ENCODE results near the gene ZBED4. TPM values are rescaled to one million over a fixed set of nuclear protein-coding genes. Genes with fewer than 3 reads are reported as not detected.
"Not testable (repeated sequence)": the region's sequence is repeated elsewhere in the genome, so short reads cannot be mapped to it uniquely, and the experiment has no call there.

ZBED4 gene
- total RNA-seq, 4 donors from 2014 or later: 0.59 to 16.4 (median 12.7) TPM

- DNase-seq: no peak
- TF ChIP-seq, protein P1, sequence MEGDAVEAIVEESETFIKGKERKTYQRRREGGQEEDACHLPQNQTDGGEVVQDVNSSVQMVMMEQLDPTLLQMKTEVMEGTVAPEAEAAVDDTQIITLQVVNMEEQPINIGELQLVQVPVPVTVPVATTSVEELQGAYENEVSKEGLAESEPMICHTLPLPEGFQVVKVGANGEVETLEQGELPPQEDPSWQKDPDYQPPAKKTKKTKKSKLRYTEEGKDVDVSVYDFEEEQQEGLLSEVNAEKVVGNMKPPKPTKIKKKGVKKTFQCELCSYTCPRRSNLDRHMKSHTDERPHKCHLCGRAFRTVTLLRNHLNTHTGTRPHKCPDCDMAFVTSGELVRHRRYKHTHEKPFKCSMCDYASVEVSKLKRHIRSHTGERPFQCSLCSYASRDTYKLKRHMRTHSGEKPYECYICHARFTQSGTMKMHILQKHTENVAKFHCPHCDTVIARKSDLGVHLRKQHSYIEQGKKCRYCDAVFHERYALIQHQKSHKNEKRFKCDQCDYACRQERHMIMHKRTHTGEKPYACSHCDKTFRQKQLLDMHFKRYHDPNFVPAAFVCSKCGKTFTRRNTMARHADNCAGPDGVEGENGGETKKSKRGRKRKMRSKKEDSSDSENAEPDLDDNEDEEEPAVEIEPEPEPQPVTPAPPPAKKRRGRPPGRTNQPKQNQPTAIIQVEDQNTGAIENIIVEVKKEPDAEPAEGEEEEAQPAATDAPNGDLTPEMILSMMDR (IDR thresholded peaks at IDR 0.05): no peak
- TF ChIP-seq POLR2A (IDR thresholded peaks at IDR 0.05): no peak
- H3K9me3 ChIP-seq: no peaks in the 10 kb centered on the region
- peaks cover 0 to 20% of the 10 kb centered on the region in 2 donors for H3K4me1 ChIP-seq
- H3K27ac ChIP-seq: no peak overlapping the region
- peak overlapping the region; percentile 4 to 11 for H3K4me3 ChIP-seq
- peaks cover 11 to 21% of the 10 kb centered on the region in 2 donors for H3K27me3 ChIP-seq
- intact Hi-C loops (cut with DNase I; ENCODE audit: low total_unique reads): no loop called here
- H3K36me3 ChIP-seq: no peaks in the 10 kb centered on the region
These were observed 4.9 kb upstream of the ZBED4 start for GRCh38 chr22:49848690-49849160.

- intact Hi-C loops (cut with DNase I; ENCODE audit: low total_unique reads): no loop called here
These were observed 4.3 kb upstream of the ZBED4 start for GRCh38 chr22:49849161-49850020.

DNA sequence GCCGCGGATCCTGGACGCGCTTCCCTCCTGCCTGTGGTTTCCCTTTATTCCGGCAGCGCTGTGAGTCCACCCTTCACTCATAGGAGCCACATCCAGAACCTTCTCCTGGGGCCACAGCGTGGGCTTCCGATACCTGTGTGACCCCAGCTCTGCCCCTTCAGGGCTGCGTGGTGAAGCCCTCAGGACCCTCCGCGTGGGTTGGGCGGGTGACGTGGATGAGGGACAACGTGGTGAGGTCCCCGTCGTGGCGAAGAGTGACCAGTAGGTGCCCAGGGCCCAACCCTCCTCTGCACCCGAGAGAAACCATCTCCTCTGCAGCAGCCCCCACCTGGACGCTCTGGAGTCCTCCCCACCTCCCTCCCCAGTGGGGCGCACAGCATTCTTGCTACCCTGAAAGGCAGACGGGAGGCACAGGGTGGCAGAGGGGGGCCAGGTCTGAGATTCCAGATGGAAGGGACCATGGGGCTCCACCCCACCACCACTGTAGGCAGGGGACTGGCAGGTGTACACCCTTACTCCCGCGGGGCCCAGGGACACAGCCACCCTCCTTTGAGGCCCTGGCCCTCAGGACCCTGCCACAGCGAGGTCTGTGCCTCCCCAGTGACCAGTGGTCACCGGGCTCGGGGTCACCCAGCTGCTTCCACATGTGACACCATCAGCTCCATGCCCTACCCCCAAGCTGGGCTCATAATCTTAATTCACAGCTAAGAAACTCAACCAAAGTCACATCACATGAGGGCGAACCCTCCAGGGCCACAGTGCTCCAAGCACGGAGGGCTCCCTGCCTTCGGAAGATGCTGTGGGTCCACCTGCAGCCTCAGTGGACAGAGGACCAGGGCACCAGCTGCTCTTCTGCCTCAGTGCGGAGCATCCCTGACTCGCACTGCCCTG, 3.4 kb upstream of the ZBED4 start:
- intact Hi-C loops (cut with DNase I; ENCODE audit: low total_unique reads): no loop called here
- no peaks in the 10 kb centered on the region for H3K9me3 ChIP-seq
- TF ChIP-seq, protein P1 (IDR thresholded peaks at IDR 0.05): no peak
- TF ChIP-seq POLR2A (IDR thresholded peaks at IDR 0.05): no peak
- peaks cover 11 to 21% of the 10 kb centered on the region in 2 donors for H3K27me3 ChIP-seq
- no peaks in the 10 kb centered on the region for H3K36me3 ChIP-seq
- peaks cover 0 to 20% of the 10 kb centered on the region in 2 donors for H3K4me1 ChIP-seq
- no peak for DNase-seq
- no peak overlapping the region for H3K27ac ChIP-seq
- no peak overlapping the region for H3K4me3 ChIP-seq

More at GRCh38 chr22:49849161-49850020, 4.3 kb upstream of the ZBED4 start:
- TF ChIP-seq, protein P1 (IDR thresholded peaks at IDR 0.05): no peak
- TF ChIP-seq POLR2A (IDR thresholded peaks at IDR 0.05): no peak
- peaks cover 11 to 21% of the 10 kb centered on the region in 2 donors for H3K27me3 ChIP-seq
- no peak for DNase-seq
- no peak overlapping the region for H3K27ac ChIP-seq
- H3K9me3 ChIP-seq: no peaks in the 10 kb centered on the region
- H3K36me3 ChIP-seq: no peaks in the 10 kb centered on the region
- H3K4me3 ChIP-seq: peak overlapping the region; percentile 4 to 9
- H3K4me1 ChIP-seq: peaks cover 0 to 20% of the 10 kb centered on the region in 2 donors

DNA sequence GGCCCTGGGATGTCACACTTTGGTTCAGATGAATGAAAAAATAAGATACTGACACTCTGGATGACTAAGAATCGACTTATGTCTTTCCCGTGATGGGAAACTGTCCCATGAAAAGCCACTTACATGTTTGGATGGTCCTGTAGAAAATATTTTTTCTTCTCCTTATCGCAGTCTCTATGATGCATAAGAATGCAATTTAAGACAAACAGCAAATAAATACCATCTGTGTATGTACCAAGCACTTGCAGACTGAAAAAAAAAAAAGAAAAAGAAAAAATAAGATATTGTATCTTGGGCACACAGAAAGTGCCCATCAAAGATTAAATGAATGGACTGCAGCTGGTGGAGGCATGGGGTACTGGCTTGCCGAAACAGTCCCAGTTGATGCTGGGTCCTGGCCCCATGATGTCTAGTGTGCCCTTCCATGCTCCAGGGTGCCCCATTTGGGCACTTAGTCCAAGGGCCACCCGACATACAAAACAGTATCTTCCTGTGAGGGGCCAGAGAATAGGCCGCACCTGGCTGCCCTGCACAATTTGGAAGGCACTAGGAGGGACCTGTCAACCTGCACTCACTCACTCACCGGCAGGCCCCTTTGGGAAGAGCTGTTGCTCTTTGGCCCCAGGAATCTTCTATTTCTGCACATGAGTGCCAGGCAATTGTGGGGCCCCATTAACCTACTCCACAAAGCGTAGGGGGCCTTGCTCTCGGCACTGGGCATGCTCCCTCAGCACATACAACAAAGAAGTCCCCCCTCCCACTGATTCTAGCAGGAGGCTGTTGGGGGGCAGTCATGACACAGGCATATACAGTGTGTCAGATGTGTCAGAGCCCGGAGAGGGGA, 2.5 kb upstream of the ZBED4 start:
- TF ChIP-seq POLR2A (IDR thresholded peaks at IDR 0.05): no peak
- TF ChIP-seq, protein P1 (IDR thresholded peaks at IDR 0.05): no peak
- H3K4me3 ChIP-seq: no peak overlapping the region
- no peaks in the 10 kb centered on the region for H3K9me3 ChIP-seq
- intact Hi-C loops (cut with DNase I; ENCODE audit: low total_unique reads): no loop called here
- no peaks in the 10 kb centered on the region for H3K36me3 ChIP-seq
- peaks cover 0 to 26% of the 10 kb centered on the region in 2 donors for H3K4me1 ChIP-seq
- DNase-seq: no peak
- no peak overlapping the region for H3K27ac ChIP-seq
- H3K27me3 ChIP-seq: peaks cover 11 to 21% of the 10 kb centered on the region in 2 donors

- H3K36me3 ChIP-seq; DNase-seq; H3K9me3 ChIP-seq; intact Hi-C loops (cut with DNase I; ENCODE audit: low total_unique reads): not testable (repeated sequence)
- Histone ChIP-seq H3K4me3 (peak overlapping the region in 1 of 2 donors; percentile 77), H3K27ac (peak overlapping the region; percentile 84 to 85), H3K27me3 (peaks cover 11 to 21% of the 10 kb centered on the region in 2 donors), H3K4me1 (peaks cover 0 to 26% of the 10 kb centered on the region in 2 donors)
These were observed 1.1 kb upstream of the ZBED4 start for GRCh38 chr22:49852568-49852897.

Measured in uterus (tissue), 4 donors.